Neural progenitor cell (in vitro differentiated cells): ENCODE measurements around the gene ZNF599. TPM values are rescaled to one million over a fixed set of nuclear protein-coding genes. Genes with fewer than 3 reads are reported as not detected.
A peak's percentile ranks its signal among the peaks of the same experiment; 100 is the strongest.

Source experiments
- DNase-seq: peaks from one replicate; pipeline ENCODE4 v3.0.0-alpha.2; 2016; ENCODE audit warnings: low spot score
- H2AFZ ChIP-seq: fragments of 200-600 bp; sonication (generic); replicated peaks from 2 replicates; pipeline ENCODE4 v1.6.1; 2016; ENCODE audit warnings: antibody characterized with exemption
- H3F3A ChIP-seq: fragments of 200-600 bp; sonication (generic); 2 replicates; pipeline ENCODE4 v1.6.1; 2016; ENCODE audit warnings: antibody characterized with exemption, low read depth
- H3K27ac ChIP-seq: fragments of 200-600 bp; sonication (generic); 2 replicates; pipeline ENCODE4 v1.5.1; 2016; ENCODE audit warnings: mild to moderate bottlenecking
- H3K27me3 ChIP-seq: fragments of 200-600 bp; sonication (generic); 2 replicates; pipeline ENCODE4 v1.6.1; 2016; ENCODE audit warnings: mild to moderate bottlenecking, moderate library complexity
- H3K36me3 ChIP-seq: fragments of 200-600 bp; sonication (generic); 2 replicates; pipeline ENCODE4 v1.5.1; 2016
- H3K4me1 ChIP-seq: fragments of 200-600 bp; sonication (generic); 2 replicates; pipeline ENCODE4 v1.6.1; 2016; ENCODE audit warnings: mixed run types
- H3K4me2 ChIP-seq: fragments of 200-600 bp; sonication (generic); 2 replicates; pipeline ENCODE4 v1.6.1; 2016
- H3K4me3 ChIP-seq: fragments of 200-600 bp; sonication (generic); 2 replicates; pipeline ENCODE4 v1.5.1; 2016
- H3K79me2 ChIP-seq: fragments of 200-600 bp; sonication (generic); 2 replicates; pipeline ENCODE4 v1.6.1; 2016; ENCODE audit warnings: low read depth
- H3K9ac ChIP-seq: fragments of 200-600 bp; sonication (generic); 2 replicates; pipeline ENCODE4 v1.6.1; 2016
- H3K9me3 ChIP-seq: fragments of 200-600 bp; sonication (generic); 2 replicates; pipeline ENCODE4 v1.5.1; 2016; ENCODE audit warnings: low read depth
- H4K20me1 ChIP-seq: fragments of 200-600 bp; sonication (generic); 2 replicates; pipeline ENCODE4 v1.6.1; 2016; ENCODE audit warnings: low read depth
- H3K27ac Mint-ChIP-seq: 3 replicates; pipeline ENCODE4 v1.8.0; 2021; ENCODE audit warnings: mixed read lengths
- H3K27me3 Mint-ChIP-seq: 2 replicates; pipeline ENCODE4 v1.8.0; 2022; ENCODE audit warnings: low read depth, mild to moderate bottlenecking, inconsistent platforms, moderate library complexity, mixed read lengths; ENCODE audit not compliant: insufficient read depth
- H3K36me3 Mint-ChIP-seq: 3 replicates; pipeline ENCODE4 v1.8.0; 2021; ENCODE audit warnings: mixed read lengths
- H3K4me1 Mint-ChIP-seq: 3 replicates; pipeline ENCODE4 v1.8.0; 2021; ENCODE audit warnings: mixed read lengths
- H3K4me3 Mint-ChIP-seq: 3 replicates; pipeline ENCODE4 v1.8.0; 2021; ENCODE audit warnings: mild to moderate bottlenecking, moderate library complexity, mixed read lengths
- H3K9me3 Mint-ChIP-seq: 3 replicates; pipeline ENCODE4 v1.8.0; 2020; ENCODE audit warnings: mixed read lengths
- EZH2 ChIP-seq: fragments of 200-600 bp; sonication (generic); IDR thresholded peaks from 2 replicates; pipeline ENCODE4 v1.6.1; 2017; ENCODE audit warnings: antibody characterized with exemption, mild to moderate bottlenecking, moderate library complexity
- EZH2phosphoT487 ChIP-seq: fragments of 200-600 bp; sonication (generic); IDR thresholded peaks from 2 replicates; pipeline ENCODE4 v1.6.1; 2017; ENCODE audit warnings: antibody characterized with exemption
- total RNA-seq: library from RNA; depleted of rRNA; stranded (reverse); fragments of >200 nt; gene quantifications from 2 replicates; pipeline ENCODE4 v1.2.3, GENCODE V29; 2015; ENCODE audit warnings: low replicate concordance
- TF ChIP-seq, protein P1 (sequence below): fragments of 200-600 bp; sonication (generic); IDR thresholded peaks from 2 replicates; pipeline ENCODE4 v1.5.1; 2017; ENCODE audit warnings: antibody characterized with exemption, mild to moderate bottlenecking

ZNF599 gene
- total RNA-seq: 7.6 and 12.7 TPM in 2 replicates

DNA sequence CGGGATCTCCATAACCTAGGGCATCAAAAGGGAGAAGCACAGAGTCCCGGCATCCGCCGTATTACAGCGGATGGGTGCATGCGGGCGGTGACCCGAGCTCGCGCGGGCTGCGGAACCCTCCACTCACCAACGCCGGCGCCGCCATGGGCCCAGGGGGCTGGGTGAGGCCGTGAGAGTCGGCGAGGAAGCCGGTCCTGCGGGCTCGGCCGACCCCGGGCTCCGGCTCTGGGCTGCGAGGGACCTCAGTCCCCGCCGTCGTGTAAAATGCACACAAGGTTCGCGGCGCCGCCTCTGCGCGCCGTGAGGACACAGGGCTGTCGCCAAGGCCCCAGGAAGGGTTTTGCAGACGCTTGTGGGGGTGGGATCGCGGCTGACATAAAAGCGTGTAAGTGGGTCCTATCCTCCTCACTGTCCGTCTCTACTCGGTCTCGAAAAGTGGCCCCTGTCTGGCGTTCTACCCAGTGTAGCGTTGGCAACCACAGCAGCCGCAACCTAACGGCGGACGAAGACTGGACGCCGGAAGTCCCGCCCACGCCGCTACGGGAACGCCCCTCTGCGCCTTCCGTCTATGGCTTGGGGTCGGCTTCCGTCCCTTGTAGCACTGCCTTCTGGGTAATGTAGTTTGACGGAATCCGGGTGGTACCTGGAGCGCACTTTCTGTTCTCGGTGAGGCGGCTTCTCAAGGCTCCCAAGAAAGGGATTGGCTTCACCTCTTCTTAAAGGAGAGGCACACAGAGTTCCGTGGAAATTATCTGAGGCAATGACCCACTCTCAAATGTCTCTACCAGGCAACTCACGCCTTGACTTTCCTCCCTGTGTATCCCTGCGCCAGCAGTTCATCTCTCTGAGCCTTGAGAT lies at the start of gene ZNF599:
Gene ZNF599, minus strand, starts transcription at position 519 of the 858 bp plus-strand sequence. Its CDS starts 374 bp downstream, at position 145.
- H3K27me3 ChIP-seq: peaks cover 13% of the 10 kb centered on the region
- H3K4me3 Mint-ChIP-seq: peak within 1 kb of the TSS; percentile 96
- H3F3A ChIP-seq: no peaks in the 10 kb centered on the region
- H4K20me1 ChIP-seq: no peaks in the 10 kb centered on the region
- H3K36me3 ChIP-seq: no peaks in the 10 kb centered on the region
- H3K4me1 ChIP-seq: no peaks in the 10 kb centered on the region
- H3K27ac Mint-ChIP-seq: peak within 1 kb of the TSS; percentile 66
- peaks cover 5% of the 10 kb centered on the region for H3K9me3 ChIP-seq
- peak within 1 kb of the TSS; percentile 84 for H3K4me2 ChIP-seq
- H3K4me1 Mint-ChIP-seq: peaks cover 12% of the 10 kb centered on the region
- peak within 1 kb of the TSS; percentile 68 for H3K4me3 ChIP-seq
- peaks cover 2% of the 10 kb centered on the region for H3K27me3 Mint-ChIP-seq
- H2AFZ ChIP-seq: peak within 1 kb of the TSS; percentile 90
- peaks cover 21% of the 10 kb centered on the region for H3K36me3 Mint-ChIP-seq
- TF ChIP-seq EZH2phosphoT487 (no peak), EZH2 (no peak)
- TF ChIP-seq, protein P1, sequence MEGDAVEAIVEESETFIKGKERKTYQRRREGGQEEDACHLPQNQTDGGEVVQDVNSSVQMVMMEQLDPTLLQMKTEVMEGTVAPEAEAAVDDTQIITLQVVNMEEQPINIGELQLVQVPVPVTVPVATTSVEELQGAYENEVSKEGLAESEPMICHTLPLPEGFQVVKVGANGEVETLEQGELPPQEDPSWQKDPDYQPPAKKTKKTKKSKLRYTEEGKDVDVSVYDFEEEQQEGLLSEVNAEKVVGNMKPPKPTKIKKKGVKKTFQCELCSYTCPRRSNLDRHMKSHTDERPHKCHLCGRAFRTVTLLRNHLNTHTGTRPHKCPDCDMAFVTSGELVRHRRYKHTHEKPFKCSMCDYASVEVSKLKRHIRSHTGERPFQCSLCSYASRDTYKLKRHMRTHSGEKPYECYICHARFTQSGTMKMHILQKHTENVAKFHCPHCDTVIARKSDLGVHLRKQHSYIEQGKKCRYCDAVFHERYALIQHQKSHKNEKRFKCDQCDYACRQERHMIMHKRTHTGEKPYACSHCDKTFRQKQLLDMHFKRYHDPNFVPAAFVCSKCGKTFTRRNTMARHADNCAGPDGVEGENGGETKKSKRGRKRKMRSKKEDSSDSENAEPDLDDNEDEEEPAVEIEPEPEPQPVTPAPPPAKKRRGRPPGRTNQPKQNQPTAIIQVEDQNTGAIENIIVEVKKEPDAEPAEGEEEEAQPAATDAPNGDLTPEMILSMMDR: no peak
- peak; percentile 95 for DNase-seq
- peaks cover 17% of the 10 kb centered on the region for H3K9me3 Mint-ChIP-seq
- no peak within 1 kb of the TSS for H3K27ac ChIP-seq
- H3K9ac ChIP-seq: peak within 1 kb of the TSS; percentile 41
- no peaks in the 10 kb centered on the region for H3K79me2 ChIP-seq

DNA sequence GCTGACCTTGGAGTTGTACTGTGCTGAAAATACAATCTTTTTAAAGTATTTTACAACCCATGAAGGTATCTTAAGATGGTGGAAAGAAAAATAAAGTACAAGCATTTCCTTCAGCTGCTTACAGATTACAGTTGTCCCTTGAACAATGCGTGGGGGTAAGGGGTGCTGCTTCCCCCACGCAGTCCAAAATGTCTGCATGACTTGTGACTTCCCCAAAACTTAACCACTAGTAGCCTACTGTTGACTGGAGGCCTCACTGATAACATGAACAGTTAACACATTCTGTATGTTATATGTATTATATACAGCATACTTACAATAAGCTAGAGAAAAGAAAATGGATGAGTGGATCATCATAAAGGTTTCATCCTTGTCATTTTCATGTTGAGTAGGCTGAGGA lies 45.3 kb upstream of the ZNF599 start:
- Mint-ChIP-seq H3K4me1 (no peaks in the 10 kb centered on the region), H3K4me3 (no peak overlapping the region), H3K9me3 (no peaks in the 10 kb centered on the region)

DNA sequence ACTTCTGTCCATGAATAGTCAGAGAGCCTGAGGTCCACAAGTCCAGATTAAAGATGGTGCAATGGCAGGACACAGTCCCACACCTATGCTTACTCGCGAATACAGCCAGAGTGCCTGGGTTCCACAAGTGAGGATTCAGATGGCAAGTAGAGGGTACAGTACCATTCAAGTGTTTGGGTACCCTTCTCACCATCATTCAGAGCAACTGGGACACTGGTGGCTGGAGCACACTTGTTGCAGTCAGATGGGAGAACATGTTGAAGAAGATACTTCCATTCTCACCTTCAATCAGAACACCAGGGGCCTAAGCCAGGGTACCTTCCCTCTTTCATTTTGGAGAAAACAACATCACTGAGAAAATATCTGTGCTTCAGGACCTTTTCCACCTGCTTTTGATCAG lies 43.7 kb upstream of the ZNF599 start:
- no peaks in the 10 kb centered on the region for H3K9me3 Mint-ChIP-seq

More for the DNA sequence above, 45.3 kb upstream of the ZNF599 start:
- no peak overlapping the region for H3K4me2 ChIP-seq
- no peaks in the 10 kb centered on the region for H3K36me3 Mint-ChIP-seq
- H3K4me3 ChIP-seq: no peak overlapping the region
- no peak for DNase-seq
- TF ChIP-seq EZH2: no peak
- no peak for TF ChIP-seq EZH2phosphoT487
- TF ChIP-seq, protein P1: no peak
- no peak overlapping the region for H3K27ac ChIP-seq
- H3K9me3 ChIP-seq: no peaks in the 10 kb centered on the region
- H3K27ac Mint-ChIP-seq: no peak overlapping the region
- H3K36me3 ChIP-seq: no peaks in the 10 kb centered on the region
- peaks cover 2% of the 10 kb centered on the region for H3K27me3 Mint-ChIP-seq
- no peaks in the 10 kb centered on the region for H3K79me2 ChIP-seq
- H3K4me1 ChIP-seq: no peaks in the 10 kb centered on the region
- H4K20me1 ChIP-seq: no peaks in the 10 kb centered on the region
- no peaks in the 10 kb centered on the region for H3F3A ChIP-seq
- no peaks in the 10 kb centered on the region for H3K27me3 ChIP-seq
- no peak overlapping the region for H2AFZ ChIP-seq
- no peak overlapping the region for H3K9ac ChIP-seq

More for the DNA sequence above, 43.7 kb upstream of the ZNF599 start:
- H3K4me3 Mint-ChIP-seq: no peak overlapping the region
- no peaks in the 10 kb centered on the region for H3K27me3 ChIP-seq
- no peaks in the 10 kb centered on the region for H4K20me1 ChIP-seq
- no peak overlapping the region for H3K9ac ChIP-seq
- H3F3A ChIP-seq: no peaks in the 10 kb centered on the region
- no peaks in the 10 kb centered on the region for H3K4me1 Mint-ChIP-seq
- H3K4me1 ChIP-seq: no peaks in the 10 kb centered on the region
- no peak overlapping the region for H3K27ac Mint-ChIP-seq
- DNase-seq: no peak
- H3K4me2 ChIP-seq: no peak overlapping the region
- no peak overlapping the region for H2AFZ ChIP-seq
- H3K36me3 Mint-ChIP-seq: no peaks in the 10 kb centered on the region
- H3K9me3 ChIP-seq: no peaks in the 10 kb centered on the region
- H3K27ac ChIP-seq: no peak overlapping the region
- no peaks in the 10 kb centered on the region for H3K79me2 ChIP-seq
- peaks cover 2% of the 10 kb centered on the region for H3K27me3 Mint-ChIP-seq
- no peak for TF ChIP-seq EZH2phosphoT487
- no peak for TF ChIP-seq EZH2
- TF ChIP-seq, protein P1: no peak
- H3K4me3 ChIP-seq: no peak overlapping the region
- H3K36me3 ChIP-seq: no peaks in the 10 kb centered on the region
